GM21576 (cell line): ENCODE measurements around the gene ATAD3C.
A peak's percentile ranks its signal among the peaks of the same experiment; 100 is the strongest.
"Not testable (repeated sequence)": the region's sequence is repeated elsewhere in the genome, so short reads cannot be mapped to it uniquely, and the experiment has no call there.

ENCODE experiments used
- ATAC-seq: cut with Tn5 transposase; IDR thresholded peaks from one replicate; pipeline ENCODE4 v1.9.1; 2021; ENCODE audit warnings: mild to moderate bottlenecking, moderate library complexity; ENCODE audit not compliant: unreplicated experiment

ATAD3C gene

GRCh38 chr1:1494311-1494710 lies 44.8 kb downstream of the ATAD3C start:
- ATAC-seq = not testable (repeated sequence)

GRCh38 chr1:1495461-1495975 lies 46.0 kb downstream of the ATAD3C start:
- ATAC-seq = not testable (repeated sequence)

GRCh38 chr1:1504777-1505365 lies 55.4 kb downstream of the ATAD3C start:
- ATAC-seq = not testable (repeated sequence)

GRCh38 chr1:1505366-1505798 lies 55.9 kb downstream of the ATAD3C start:
- not testable (repeated sequence) for ATAC-seq

- not testable (repeated sequence) for ATAC-seq
Observed at GRCh38 chr1:1505801-1506200, 56.3 kb downstream of the ATAD3C start.

GRCh38 chr1:1507305-1507704 lies 57.8 kb downstream of the ATAD3C start:
- no peak for ATAC-seq

- ATAC-seq = not testable (repeated sequence)
Observed at GRCh38 chr1:1508775-1509464, 59.4 kb downstream of the ATAD3C start.

- not testable (repeated sequence) for ATAC-seq
Observed at GRCh38 chr1:1509465-1509850, 60.0 kb downstream of the ATAD3C start.

- no peak for ATAC-seq
Observed at GRCh38 chr1:1510912-1511532, 61.5 kb downstream of the ATAD3C start.

- peak; percentile 86 for ATAC-seq
Observed at GRCh38 chr1:1511533-1512285, 62.2 kb downstream of the ATAD3C start, which contains the start of gene ATAD3A. Gene ATAD3A (plus strand): TSS chr1:1512162. CDS start chr1:1512269, 107 bp downstream.

GRCh38 chr1:1512425-1512824 lies 62.9 kb downstream of the ATAD3C start:
- ATAC-seq = not testable (repeated sequence)

- not testable (repeated sequence) for ATAC-seq
Observed at GRCh38 chr1:1513675-1514074, 64.2 kb downstream of the ATAD3C start.

- not testable (repeated sequence) for ATAC-seq
Observed at GRCh38 chr1:1514376-1514775, 64.9 kb downstream of the ATAD3C start.

GRCh38 chr1:1516923-1517322 lies 67.4 kb downstream of the ATAD3C start:
- not testable (repeated sequence) for ATAC-seq

- ATAC-seq = no peak
Observed at GRCh38 chr1:1517973-1518620, 68.6 kb downstream of the ATAD3C start.

GRCh38 chr1:1518621-1519007 lies 69.1 kb downstream of the ATAD3C start:
- ATAC-seq = not testable (repeated sequence)
